ENCODE results near the gene C2orf80.
"Not testable (repeated sequence)": the region's sequence is repeated elsewhere in the genome, so short reads cannot be mapped to it uniquely, and the experiment has no call there.

Gene C2orf80

GRCh38 chr2:208153156-208153555 lies 36.7 kb downstream of the C2orf80 start:
- H3K27ac Mint-ChIP-seq = no peak overlapping the region
- peaks cover 12% of the 10 kb centered on the region for H3K9me3 Mint-ChIP-seq
- no peaks in the 10 kb centered on the region for H3K36me3 Mint-ChIP-seq
- no peaks in the 10 kb centered on the region for H3K27me3 Mint-ChIP-seq
- H3K4me1 Mint-ChIP-seq = no peaks in the 10 kb centered on the region
- no peak for ATAC-seq
- no peak overlapping the region for H3K4me3 Mint-ChIP-seq

DNA sequence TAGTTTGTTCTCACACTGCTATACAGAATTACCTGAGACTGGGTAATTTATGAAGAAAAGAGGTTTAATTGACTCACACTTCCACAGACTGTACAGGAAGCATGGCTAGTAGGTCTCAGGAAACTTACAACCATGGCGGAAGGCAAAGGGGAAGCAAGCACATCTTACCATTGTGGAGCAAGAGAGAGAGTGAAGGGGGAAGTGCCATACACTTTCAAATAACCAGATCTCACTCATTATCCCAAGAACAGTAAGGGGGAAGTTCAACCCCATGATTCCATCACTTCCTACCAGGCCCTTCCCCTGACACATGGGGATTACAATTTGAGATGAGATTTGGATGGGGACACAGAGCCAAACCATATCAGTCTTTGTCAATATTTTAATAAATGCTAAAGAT lies 38.9 kb downstream of the C2orf80 start:
- Mint-ChIP-seq H3K36me3 (no peaks in the 10 kb centered on the region), H3K27ac (no peak overlapping the region), H3K27me3 (peaks cover 20% of the 10 kb centered on the region), H3K4me1 (no peaks in the 10 kb centered on the region), H3K4me3 (no peak overlapping the region), H3K9me3 (peaks cover 12% of the 10 kb centered on the region)
- ATAC-seq = no peak

DNA sequence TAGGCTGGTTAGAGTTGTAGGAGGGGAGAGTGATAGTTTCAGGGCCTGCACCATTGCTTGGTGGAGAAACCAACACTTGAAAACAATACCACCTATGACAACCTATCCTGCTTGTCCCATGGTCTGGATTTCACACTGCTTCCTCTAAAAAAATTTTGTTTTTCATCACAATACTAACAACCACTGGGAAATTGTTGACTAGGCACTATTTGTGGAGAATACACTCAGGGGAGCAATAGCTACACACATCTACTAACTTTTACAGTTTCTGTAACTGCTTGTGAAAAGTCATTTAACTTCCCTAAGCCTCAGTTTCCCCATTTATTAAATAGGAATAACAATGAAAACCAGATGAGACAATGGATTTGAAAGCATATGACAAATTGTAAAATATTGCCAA lies 39.7 kb downstream of the C2orf80 start:
- Mint-ChIP-seq H3K27ac (no peak overlapping the region), H3K9me3 (peaks cover 12% of the 10 kb centered on the region), H3K4me1 (no peaks in the 10 kb centered on the region), H3K36me3 (no peaks in the 10 kb centered on the region), H3K27me3 (peaks cover 21% of the 10 kb centered on the region), H3K4me3 (no peak overlapping the region)
- no peak for ATAC-seq

- Mint-ChIP-seq H3K27ac (no peak overlapping the region), H3K36me3 (no peaks in the 10 kb centered on the region), H3K9me3 (peaks cover 12% of the 10 kb centered on the region), H3K4me1 (no peaks in the 10 kb centered on the region), H3K4me3 (no peak overlapping the region), H3K27me3 (peaks cover 21% of the 10 kb centered on the region)
- no peak for ATAC-seq
These were observed 41.0 kb downstream of the C2orf80 start for GRCh38 chr2:208148803-208149202.

- H3K27ac Mint-ChIP-seq = no peak overlapping the region
- peaks cover 21% of the 10 kb centered on the region for H3K27me3 Mint-ChIP-seq
- H3K4me3 Mint-ChIP-seq = no peak overlapping the region
- H3K36me3 Mint-ChIP-seq = no peaks in the 10 kb centered on the region
- ATAC-seq = no peak
- no peaks in the 10 kb centered on the region for H3K4me1 Mint-ChIP-seq
- peaks cover 12% of the 10 kb centered on the region for H3K9me3 Mint-ChIP-seq
These were observed 42.1 kb downstream of the C2orf80 start for GRCh38 chr2:208147759-208148158.

DNA sequence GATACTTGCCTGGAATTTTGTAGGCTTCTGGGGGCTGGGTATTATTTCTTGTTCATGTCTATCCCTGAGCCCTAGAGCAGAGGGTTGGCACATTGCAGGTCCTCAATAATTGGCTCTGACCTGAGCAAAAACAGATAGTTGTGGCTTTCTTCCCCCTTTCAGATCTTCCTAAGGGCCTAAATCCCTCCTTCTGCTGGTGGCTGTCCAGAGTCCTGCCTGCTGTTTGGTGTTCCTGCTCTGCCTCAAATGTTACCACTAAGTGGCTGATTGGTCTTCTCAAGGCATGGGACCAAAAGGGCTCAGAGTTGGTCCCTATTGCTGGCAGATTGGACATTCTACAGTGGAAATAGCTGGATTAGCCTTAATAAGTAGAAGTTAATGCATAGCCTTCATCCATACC lies 42.8 kb downstream of the C2orf80 start:
- H3K9me3 Mint-ChIP-seq = peaks cover 12% of the 10 kb centered on the region
- no peaks in the 10 kb centered on the region for H3K36me3 Mint-ChIP-seq
- H3K4me3 Mint-ChIP-seq = no peak overlapping the region
- ATAC-seq = no peak
- no peak overlapping the region for H3K27ac Mint-ChIP-seq
- H3K4me1 Mint-ChIP-seq = no peaks in the 10 kb centered on the region
- peaks cover 21% of the 10 kb centered on the region for H3K27me3 Mint-ChIP-seq

- peaks cover 21% of the 10 kb centered on the region for H3K27me3 Mint-ChIP-seq
- peaks cover 6% of the 10 kb centered on the region for H3K9me3 Mint-ChIP-seq
- H3K36me3 Mint-ChIP-seq = no peaks in the 10 kb centered on the region
- H3K4me3 Mint-ChIP-seq = no peak within 1 kb of the TSS
- ATAC-seq = no peak
- no peaks in the 10 kb centered on the region for H3K4me1 Mint-ChIP-seq
- H3K27ac Mint-ChIP-seq = no peak within 1 kb of the TSS
These were observed 43.8 kb downstream of the C2orf80 start, which contains the start of gene CRYGB for GRCh38 chr2:208146006-208146405. Gene CRYGB (minus strand): TSS chr2:208146158. CDS start chr2:208146120, 38 bp downstream.

DNA sequence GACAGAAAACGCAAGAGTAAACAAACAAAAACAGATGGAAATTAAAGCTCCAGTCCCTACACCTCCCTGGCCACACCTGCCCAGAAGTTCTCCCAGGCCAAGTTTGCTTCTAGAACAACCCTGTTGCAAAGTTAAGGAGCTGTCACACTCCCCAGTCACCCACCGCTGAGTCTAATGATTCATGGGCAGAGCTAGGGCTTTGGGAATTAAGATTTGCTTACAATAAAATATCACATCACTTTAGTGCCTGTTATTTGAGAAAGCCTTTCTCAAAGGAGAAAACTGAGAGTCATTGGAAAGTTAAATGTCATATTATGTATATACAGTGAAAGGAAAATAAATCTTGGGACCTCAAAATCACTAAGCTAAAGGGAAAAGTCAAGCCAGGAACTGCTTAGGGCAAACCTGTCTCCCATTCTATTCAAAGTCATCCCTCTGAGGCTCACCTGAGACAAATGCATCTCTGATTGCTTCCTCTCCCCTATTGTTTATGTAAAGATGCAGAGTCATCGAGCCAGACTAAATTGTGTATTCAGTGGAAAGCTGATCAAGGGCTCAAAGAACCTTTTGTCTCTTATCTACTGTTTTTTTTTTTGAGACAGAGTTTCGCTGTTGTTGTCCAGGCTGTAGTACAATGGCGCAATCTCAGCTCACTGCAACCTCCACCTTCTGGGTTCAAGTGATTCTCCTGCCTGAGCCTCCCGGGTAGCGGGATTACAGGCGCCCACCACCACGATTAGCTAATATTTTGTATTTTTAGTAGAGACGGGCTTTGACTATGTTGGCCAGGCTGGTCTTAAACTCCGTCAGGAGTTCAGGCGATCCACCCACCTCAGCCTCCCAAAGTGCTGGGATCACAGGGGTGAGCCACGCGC lies 46.7 kb downstream of the C2orf80 start:
- Mint-ChIP-seq H3K4me3 (no peak overlapping the region), H3K27ac (no peak overlapping the region), H3K4me1 (no peaks in the 10 kb centered on the region), H3K9me3 (no peaks in the 10 kb centered on the region), H3K36me3 (no peaks in the 10 kb centered on the region), H3K27me3 (peaks cover 21% of the 10 kb centered on the region)
- ATAC-seq = no peak

- ATAC-seq = no peak
- no peaks in the 10 kb centered on the region for H3K36me3 Mint-ChIP-seq
- peaks cover 16% of the 10 kb centered on the region for H3K27me3 Mint-ChIP-seq
- H3K4me1 Mint-ChIP-seq = no peaks in the 10 kb centered on the region
- no peak overlapping the region for H3K27ac Mint-ChIP-seq
- no peak overlapping the region for H3K4me3 Mint-ChIP-seq
- peaks cover 4% of the 10 kb centered on the region for H3K9me3 Mint-ChIP-seq
These were observed 47.4 kb downstream of the C2orf80 start for GRCh38 chr2:208142240-208142924.

DNA sequence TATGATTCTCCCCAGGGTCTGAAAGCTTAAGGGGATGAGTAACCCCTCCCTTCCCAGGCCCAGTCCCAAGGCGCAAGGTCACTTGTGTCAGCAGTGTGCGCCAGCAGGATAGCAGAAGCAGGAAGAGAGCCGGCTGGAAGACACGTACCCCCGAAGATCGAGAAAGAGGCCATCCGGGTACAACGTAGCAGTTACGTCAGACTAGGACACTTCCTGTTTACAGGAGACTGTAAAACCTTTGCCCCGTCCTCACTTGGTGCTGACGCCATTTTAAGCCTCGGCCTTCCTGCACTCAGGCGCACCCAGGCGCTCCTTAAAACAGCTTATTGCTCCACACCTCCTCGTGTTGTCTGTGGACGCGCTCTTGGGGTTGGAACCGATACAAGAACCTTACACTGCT lies 50.4 kb downstream of the C2orf80 start:
- Mint-ChIP-seq H3K27me3 (no peaks in the 10 kb centered on the region), H3K27ac (no peak overlapping the region), H3K4me3 (no peak overlapping the region), H3K36me3 (no peaks in the 10 kb centered on the region), H3K9me3 (peaks cover 4% of the 10 kb centered on the region), H3K4me1 (no peaks in the 10 kb centered on the region)
- no peak for ATAC-seq

DNA sequence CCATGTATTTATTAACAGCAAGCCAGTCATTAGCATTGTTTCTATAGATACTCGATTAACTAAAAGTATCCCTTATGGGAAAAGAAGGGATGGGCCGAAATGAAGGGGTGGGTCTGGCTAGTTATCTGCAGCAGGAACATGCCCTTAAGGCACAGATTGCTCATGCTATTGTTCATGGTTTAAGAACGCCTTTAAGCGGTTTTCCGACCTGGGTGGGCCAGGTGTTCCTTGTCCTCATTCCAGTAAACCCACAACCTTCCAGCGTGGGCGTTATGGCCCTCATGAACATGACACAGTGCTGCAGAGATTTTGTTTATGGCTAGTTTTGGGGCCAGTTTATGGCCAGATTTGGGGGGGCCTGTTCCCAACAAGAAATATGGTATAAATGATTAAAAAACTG lies 51.5 kb downstream of the C2orf80 start:
- H3K27me3 Mint-ChIP-seq, ATAC-seq, H3K9me3 Mint-ChIP-seq, H3K36me3 Mint-ChIP-seq, H3K4me1 Mint-ChIP-seq, H3K4me3 Mint-ChIP-seq, H3K27ac Mint-ChIP-seq: not testable (repeated sequence)

GRCh38 chr2:208136716-208137094 lies 53.1 kb downstream of the C2orf80 start:
- H3K9me3 Mint-ChIP-seq = peaks cover 4% of the 10 kb centered on the region
- H3K27ac Mint-ChIP-seq = no peak overlapping the region
- no peak for ATAC-seq
- H3K4me1 Mint-ChIP-seq = no peaks in the 10 kb centered on the region
- H3K4me3 Mint-ChIP-seq = no peak overlapping the region
- H3K36me3 Mint-ChIP-seq = no peaks in the 10 kb centered on the region
- H3K27me3 Mint-ChIP-seq = no peaks in the 10 kb centered on the region

GRCh38 chr2:208135794-208136715 lies 53.8 kb downstream of the C2orf80 start:
- no peak overlapping the region for H3K4me3 Mint-ChIP-seq
- no peaks in the 10 kb centered on the region for H3K36me3 Mint-ChIP-seq
- ATAC-seq = no peak
- H3K27ac Mint-ChIP-seq = no peak overlapping the region
- no peaks in the 10 kb centered on the region for H3K27me3 Mint-ChIP-seq
- no peaks in the 10 kb centered on the region for H3K4me1 Mint-ChIP-seq
- H3K9me3 Mint-ChIP-seq = peaks cover 4% of the 10 kb centered on the region

DNA sequence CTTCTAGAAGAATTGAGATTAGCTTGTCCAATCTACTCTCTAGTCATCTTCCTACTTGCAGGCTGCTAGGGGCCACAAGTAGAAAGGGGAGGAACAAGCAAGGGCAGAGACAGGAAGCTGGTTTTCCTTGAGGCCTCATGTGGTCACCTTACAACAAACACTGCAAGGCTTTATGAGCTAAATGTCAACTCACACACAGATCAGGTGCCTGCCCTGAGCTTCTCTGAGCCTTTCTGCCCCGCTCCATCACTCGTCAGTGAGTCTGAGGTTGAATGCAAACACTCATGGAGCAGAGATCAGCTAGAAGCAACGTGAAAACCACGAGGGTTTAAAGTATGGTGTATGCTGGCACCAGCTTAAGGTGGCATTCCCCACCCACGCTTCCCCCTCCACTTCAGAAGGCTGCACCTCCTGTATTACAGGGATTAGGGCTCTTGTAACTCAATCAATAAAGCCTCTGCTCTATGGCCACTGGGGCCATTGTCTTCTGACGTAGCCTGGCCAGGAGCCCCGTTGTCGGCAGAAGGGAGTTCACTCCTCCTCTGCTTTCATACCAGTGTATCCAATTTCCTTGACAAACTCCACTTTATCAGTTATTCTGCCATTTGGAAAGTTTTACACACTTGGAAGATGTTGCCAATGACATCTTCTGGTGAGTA lies 54.8 kb downstream of the C2orf80 start:
- H3K4me1 Mint-ChIP-seq = no peaks in the 10 kb centered on the region
- peaks cover 4% of the 10 kb centered on the region for H3K9me3 Mint-ChIP-seq
- no peaks in the 10 kb centered on the region for H3K36me3 Mint-ChIP-seq
- H3K27ac Mint-ChIP-seq = no peak overlapping the region
- no peak for ATAC-seq
- no peaks in the 10 kb centered on the region for H3K27me3 Mint-ChIP-seq
- no peak overlapping the region for H3K4me3 Mint-ChIP-seq

DNA sequence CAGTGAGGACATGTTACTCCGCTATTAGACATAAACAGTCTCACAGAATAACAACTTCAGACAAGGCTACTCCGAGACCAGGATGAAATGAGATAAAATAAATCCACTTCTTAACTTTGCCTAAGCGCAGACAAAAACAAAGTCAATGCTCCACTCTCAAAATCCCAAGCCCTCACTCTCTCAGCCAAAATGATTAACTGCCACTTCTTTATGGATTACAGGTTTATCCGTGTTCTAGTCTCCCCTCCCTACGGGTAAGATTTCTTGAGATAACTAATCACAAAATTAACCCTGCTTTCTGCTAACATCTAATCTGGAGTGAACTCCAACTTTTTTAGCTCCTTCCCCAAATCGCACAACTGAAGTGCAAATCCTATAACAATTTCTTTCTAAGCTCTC lies 59.1 kb downstream of the C2orf80 start:
- peaks cover 2% of the 10 kb centered on the region for H3K9me3 Mint-ChIP-seq
- ATAC-seq = no peak
- no peak overlapping the region for H3K27ac Mint-ChIP-seq
- H3K4me3 Mint-ChIP-seq = no peak overlapping the region
- H3K27me3 Mint-ChIP-seq = peaks cover 3% of the 10 kb centered on the region
- H3K36me3 Mint-ChIP-seq = no peaks in the 10 kb centered on the region
- no peaks in the 10 kb centered on the region for H3K4me1 Mint-ChIP-seq
